Mucosa of descending colon (tissue), 3 donors: Measurements from ENCODE around the gene NOL4L. TPM values are rescaled to one million over a fixed set of nuclear protein-coding genes. Genes with fewer than 3 reads are reported as not detected.

ENCODE experiments used
- ATAC-seq: fragments of 200-7000 bp; cut with Tn5 transposase; one replicate; pipeline ENCODE4 v1.9.1; 2020; ENCODE audit warnings: mild to moderate bottlenecking, moderate library complexity
- DNase-seq, 3 donors: peaks; one replicate each; pipeline ENCODE4 v3.0.0-alpha.2; 2020
- H3K36me3 ChIP-seq: fragments of 200-600 bp; one replicate; pipeline ENCODE4 v1.8.0; 2021; ENCODE audit warnings: low read depth, mild to moderate bottlenecking
- H3K4me1 ChIP-seq: fragments of 200-600 bp; one replicate; pipeline ENCODE4 v1.8.0; 2021; ENCODE audit warnings: low read depth, mild to moderate bottlenecking
- H3K4me3 ChIP-seq: fragments of 200-600 bp; one replicate; pipeline ENCODE4 v1.8.0; 2021; ENCODE audit warnings: mild to moderate bottlenecking
- H3K9me3 ChIP-seq: fragments of 200-600 bp; one replicate; pipeline ENCODE4 v1.8.0; 2021; ENCODE audit warnings: mild to moderate bottlenecking
- intact Hi-C, 2 donors: fragments of 100-400 bp; cut with DNase I in 1 of 2; cut with micrococcal nuclease in 1 of 2; formaldehyde crosslinking; loops; one replicate each; pipeline versions ENCODE4 v1.11.0 to v1.11.1; 2022; cut with DNase I, micrococcal nuclease
- total RNA-seq, 3 donors: library from RNA; stranded (reverse); fragmentation: NEBNext Ultra II Directional in 2 of 3; extraction: Animal tissue kit (Norgen Biotek cat#: 25700) in 2 of 3; gene quantifications; one replicate each; pipeline versions ENCODE4 v1.2.1 to v1.2.4, GENCODE V29; 2021 to 2023
- TF ChIP-seq, protein P1 (sequence below): fragments of 200-600 bp; IDR thresholded peaks from one replicate; pipeline ENCODE4 v1.8.0; 2022; ENCODE audit warnings: antibody characterized with exemption, mild to moderate bottlenecking
- donor health status: DM: no; HTN: no; CAD: no; lungs with moderate emphysema.
- donor health status: DM: no; HTN: no; CAD: no.
- donor health status: DM: no; HTN: yes; CAD: no.

Gene NOL4L
- total RNA-seq, 3 donors from 2014 or later, result 46.1 to 75.3 (median 55.1) TPM

DNA sequence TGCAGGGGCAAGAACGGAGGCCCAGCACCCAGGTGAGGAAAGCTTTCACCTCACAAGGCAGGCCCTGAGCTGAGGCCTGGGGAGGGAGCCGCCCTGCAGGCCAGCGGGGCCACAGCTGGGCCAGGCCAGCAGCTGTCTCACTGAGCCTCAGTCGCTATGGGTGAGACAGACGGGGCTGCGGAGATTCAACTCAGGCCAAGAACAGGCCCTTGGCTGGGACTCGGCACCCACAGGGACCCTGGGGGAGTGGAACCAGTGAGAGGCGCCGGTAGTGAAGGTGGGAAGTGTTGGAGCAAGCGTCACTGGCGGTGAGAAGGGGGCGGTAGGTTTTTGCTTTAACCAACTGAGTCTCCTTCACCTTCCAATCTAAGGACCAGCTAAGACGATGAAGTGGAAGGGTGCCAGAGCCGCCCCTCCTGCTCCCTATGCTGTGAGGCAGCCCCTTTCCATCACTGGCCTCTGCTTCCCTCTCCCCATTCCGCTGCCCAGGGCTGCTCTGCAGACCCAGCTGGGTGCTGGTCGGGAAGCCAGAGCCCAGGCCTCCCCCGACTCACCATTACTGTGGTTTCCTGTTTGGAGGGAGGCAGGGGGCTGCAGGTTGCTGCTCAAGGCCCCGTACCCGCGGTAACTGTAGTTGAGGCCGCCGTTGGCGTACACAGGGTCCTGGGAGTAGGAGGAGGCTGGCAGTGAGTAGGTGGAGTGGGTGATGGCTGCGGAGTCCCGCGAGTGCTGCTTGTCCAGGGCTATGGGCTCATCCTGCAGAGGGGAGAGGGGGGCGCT is 133.3 kb downstream of the NOL4L start:
- peaks cover 2% of the 10 kb centered on the region for H3K36me3 ChIP-seq
- H3K4me3 ChIP-seq, result no peak overlapping the region
- intact Hi-C loops, result no loop called here
- peak in 1 of 3 donors; percentile 30 for DNase-seq
- no peak for ATAC-seq
- H3K9me3 ChIP-seq, result no peaks in the 10 kb centered on the region
- TF ChIP-seq, protein P1, sequence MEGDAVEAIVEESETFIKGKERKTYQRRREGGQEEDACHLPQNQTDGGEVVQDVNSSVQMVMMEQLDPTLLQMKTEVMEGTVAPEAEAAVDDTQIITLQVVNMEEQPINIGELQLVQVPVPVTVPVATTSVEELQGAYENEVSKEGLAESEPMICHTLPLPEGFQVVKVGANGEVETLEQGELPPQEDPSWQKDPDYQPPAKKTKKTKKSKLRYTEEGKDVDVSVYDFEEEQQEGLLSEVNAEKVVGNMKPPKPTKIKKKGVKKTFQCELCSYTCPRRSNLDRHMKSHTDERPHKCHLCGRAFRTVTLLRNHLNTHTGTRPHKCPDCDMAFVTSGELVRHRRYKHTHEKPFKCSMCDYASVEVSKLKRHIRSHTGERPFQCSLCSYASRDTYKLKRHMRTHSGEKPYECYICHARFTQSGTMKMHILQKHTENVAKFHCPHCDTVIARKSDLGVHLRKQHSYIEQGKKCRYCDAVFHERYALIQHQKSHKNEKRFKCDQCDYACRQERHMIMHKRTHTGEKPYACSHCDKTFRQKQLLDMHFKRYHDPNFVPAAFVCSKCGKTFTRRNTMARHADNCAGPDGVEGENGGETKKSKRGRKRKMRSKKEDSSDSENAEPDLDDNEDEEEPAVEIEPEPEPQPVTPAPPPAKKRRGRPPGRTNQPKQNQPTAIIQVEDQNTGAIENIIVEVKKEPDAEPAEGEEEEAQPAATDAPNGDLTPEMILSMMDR, result no peak
- H3K4me1 ChIP-seq, result no peaks in the 10 kb centered on the region

DNA sequence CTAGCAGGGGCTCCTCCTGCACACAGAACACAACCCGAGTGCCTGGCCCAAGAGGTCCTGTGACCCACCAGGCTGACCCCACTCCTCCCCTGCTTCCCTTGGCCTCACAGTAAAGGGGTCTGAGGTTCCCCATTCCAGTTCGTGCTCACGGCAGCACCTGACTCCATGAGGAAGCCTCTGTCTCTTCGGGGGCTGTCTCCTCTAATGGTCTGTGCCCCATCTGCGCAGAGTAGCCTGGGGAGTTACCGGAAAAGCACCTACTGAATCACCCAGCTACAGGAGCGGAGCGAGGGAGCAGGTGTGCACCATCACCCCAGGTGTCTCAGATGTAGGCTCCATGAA is 133.8 kb downstream of the NOL4L start:
- DNase-seq (peak in 1 of 3 donors; percentile 14), ATAC-seq (no peak)
- intact Hi-C loops, result no loop called here
- Histone ChIP-seq H3K4me3 (no peak overlapping the region), H3K36me3 (peaks cover 3% of the 10 kb centered on the region), H3K9me3 (no peaks in the 10 kb centered on the region), H3K4me1 (no peaks in the 10 kb centered on the region)
- TF ChIP-seq, protein P1, result no peak

DNA sequence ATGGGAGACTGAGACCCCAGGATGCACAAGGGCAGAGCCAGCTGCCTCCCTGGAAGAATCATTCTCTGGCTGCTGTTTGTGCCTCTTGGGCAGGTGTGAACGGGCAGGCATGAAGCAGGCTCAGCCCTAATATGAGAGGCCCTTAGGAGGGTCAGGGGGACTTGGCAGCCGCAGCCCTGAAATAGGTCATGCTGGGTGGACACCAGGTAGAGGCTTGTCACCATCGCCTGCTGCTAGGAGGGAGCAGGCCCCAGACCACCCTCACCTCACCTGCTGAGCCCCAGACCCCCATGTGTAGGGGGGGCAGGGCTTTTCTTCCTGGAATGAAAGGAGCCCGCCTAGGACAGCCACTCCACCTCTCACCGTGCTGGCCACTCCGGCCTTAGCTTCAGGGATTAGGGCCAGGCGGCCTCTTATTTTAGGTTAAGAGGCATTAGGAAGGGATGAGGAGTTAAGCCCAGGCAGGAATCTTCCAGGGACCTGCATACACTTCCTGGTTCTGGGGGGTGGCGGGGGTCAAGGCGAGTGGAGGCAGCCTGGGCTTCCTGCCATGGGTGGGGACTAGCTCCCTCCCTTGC is 134.6 kb downstream of the NOL4L start:
- peak in 1 of 3 donors; percentile 17 for DNase-seq
- no peak for ATAC-seq
- intact Hi-C loops, result no loop called here
- H3K4me1 ChIP-seq, result no peaks in the 10 kb centered on the region
- peaks cover 3% of the 10 kb centered on the region for H3K36me3 ChIP-seq
- no peak overlapping the region for H3K4me3 ChIP-seq
- TF ChIP-seq, protein P1, result no peak
- H3K9me3 ChIP-seq, result no peaks in the 10 kb centered on the region

DNA sequence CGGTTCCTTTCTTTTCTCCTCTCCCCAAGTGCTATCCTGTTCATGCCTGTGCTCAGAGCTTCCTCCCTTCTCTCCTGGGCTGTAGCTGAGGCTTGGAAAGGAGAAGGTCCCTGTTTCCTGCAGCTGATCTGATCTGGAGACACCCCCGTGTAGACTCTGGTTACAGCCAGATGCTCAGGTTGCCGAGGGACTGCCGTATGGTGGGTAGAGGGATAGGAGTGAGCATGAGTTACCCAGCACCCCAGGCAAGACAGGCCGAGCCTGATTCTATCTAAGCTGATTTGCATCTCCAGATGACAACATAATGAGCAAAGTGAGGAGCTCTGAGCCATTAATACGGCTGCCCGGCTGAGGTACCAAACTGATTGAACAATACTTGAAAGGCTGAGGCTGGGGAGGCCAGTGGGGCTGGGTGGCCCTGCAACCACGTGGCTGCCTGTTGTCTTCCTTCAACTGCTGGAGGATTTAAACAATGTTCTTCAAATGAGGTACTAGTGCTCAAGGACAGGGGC is 135.2 kb downstream of the NOL4L start:
- intact Hi-C loops, result no loop called here
- no peaks in the 10 kb centered on the region for H3K4me1 ChIP-seq
- TF ChIP-seq, protein P1, result no peak
- peaks cover 3% of the 10 kb centered on the region for H3K36me3 ChIP-seq
- peak in 1 of 3 donors; percentile 22 for DNase-seq
- ATAC-seq, result no peak
- H3K4me3 ChIP-seq, result no peak overlapping the region
- no peaks in the 10 kb centered on the region for H3K9me3 ChIP-seq

DNA sequence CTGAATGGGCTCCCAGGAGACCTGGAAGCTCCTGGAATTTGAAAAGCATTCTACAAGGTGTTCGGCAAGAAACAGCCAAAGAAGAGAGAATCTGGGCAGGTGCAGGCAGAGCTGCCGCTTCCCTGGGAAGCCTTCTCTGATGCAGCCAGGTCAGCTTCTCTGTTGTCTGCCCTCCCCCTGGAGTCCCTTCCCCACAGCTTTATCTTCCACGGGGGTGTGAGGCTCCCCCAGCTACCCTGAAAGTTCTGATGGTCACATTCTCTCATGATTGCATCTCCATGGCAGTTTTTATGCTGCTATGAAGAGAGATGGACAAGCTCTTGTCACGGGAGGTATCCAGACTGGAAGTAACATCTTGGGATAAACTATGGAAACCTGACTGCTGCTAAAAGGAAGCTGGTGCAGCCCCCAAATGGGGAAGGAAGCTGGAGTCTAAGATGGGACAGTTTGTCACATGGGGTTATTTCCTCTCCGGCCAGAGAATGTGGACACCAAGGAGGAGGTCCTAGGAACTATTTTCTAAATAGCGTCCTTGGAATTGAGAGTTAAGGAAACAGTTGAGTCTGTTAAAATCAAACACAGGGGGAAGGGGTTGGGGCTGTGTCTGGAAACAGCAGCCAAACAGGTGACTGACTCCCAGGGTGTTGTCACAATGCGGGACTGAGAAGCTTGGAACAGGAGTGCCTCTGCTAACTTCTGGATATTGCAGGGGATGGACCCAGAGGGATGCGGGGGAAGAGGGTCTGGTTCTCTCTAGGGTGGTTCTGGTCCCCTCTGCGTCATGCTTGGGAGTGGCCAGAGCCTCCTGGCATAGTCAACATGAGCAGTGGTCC is 135.9 kb downstream of the NOL4L start:
- ATAC-seq (no peak), DNase-seq (peak in 1 of 3 donors; percentile 25)
- intact Hi-C loops, result no loop called here
- H3K4me3 ChIP-seq, result no peak overlapping the region
- H3K4me1 ChIP-seq, result no peaks in the 10 kb centered on the region
- TF ChIP-seq, protein P1, result no peak
- H3K9me3 ChIP-seq, result no peaks in the 10 kb centered on the region
- peaks cover 3% of the 10 kb centered on the region for H3K36me3 ChIP-seq
